Measurements from ENCODE around the gene GON4L. TPM values are rescaled to one million over a fixed set of nuclear protein-coding genes. Genes with fewer than 3 reads are reported as not detected.

Gene GON4L
- total RNA-seq, 4 donors from 2014 or later: 30.9 to 42.8 (median 36.3) TPM

GRCh38 chr1:155833665-155834295 is 23.2 kb downstream of the GON4L start:
- TF ChIP-seq CTCF (IDR thresholded peaks at IDR 0.05; ENCODE audit: low read depth): no peak

- no peak for TF ChIP-seq CTCF (IDR thresholded peaks at IDR 0.05; ENCODE audit: low read depth)
Observed at GRCh38 chr1:155831279-155831976, 25.6 kb downstream of the GON4L start.

- TF ChIP-seq CTCF (IDR thresholded peaks at IDR 0.05; ENCODE audit: low read depth): no peak
Observed at GRCh38 chr1:155827450-155827849, 29.6 kb downstream of the GON4L start.

GRCh38 chr1:155816351-155816750 is 40.7 kb downstream of the GON4L start:
- no peak for TF ChIP-seq CTCF (IDR thresholded peaks at IDR 0.05; ENCODE audit: low read depth)

GRCh38 chr1:155813672-155814071 is 43.3 kb downstream of the GON4L start:
- no peak for TF ChIP-seq CTCF (IDR thresholded peaks at IDR 0.05; ENCODE audit: low read depth)

GRCh38 chr1:155812878-155813277 is 44.1 kb downstream of the GON4L start:
- TF ChIP-seq CTCF (IDR thresholded peaks at IDR 0.05; ENCODE audit: low read depth): no peak

GRCh38 chr1:155809088-155809487 is 47.9 kb downstream of the GON4L start:
- no peak for TF ChIP-seq CTCF (IDR thresholded peaks at IDR 0.05; ENCODE audit: low read depth)
